HEK293 (cell line): ENCODE measurements around the gene PDE4D.

Source experiments
- CTCF ChIA-PET: fragments of 350-600 bp; formaldehyde crosslinking; extraction: SDS; loops from one replicate; lab custom pipeline; 2021; ENCODE audit warnings: antibody characterized with exemption; lab: Yijun Ruan, JAX
- POLR2A ChIA-PET: fragments of 300-600 bp; formaldehyde crosslinking; extraction: SDS; loops from one replicate; lab custom pipeline; 2020; ENCODE audit warnings: antibody characterized with exemption, inconsistent platforms; lab: Yijun Ruan, JAX
- H3K27ac ChIP-seq: fragments of 200-500 bp; sonication (Bioruptor generic); 2 replicates; pipeline ENCODE4 v1.5.1; 2014; ENCODE audit warnings: low read depth, low read length, control low read depth, inconsistent platforms; ENCODE audit errors: extremely low read depth
- H3K36me3 ChIP-seq, 2 experiments: fragments of 200-500 bp in 1 of 2; sonication (Bioruptor generic) in 1 of 2; 1 replicate in 1 of 2; 2 replicates in 1 of 2; pipeline ENCODE4 v1.5.1; 2014 to 2017; ENCODE audit warnings: inconsistent platforms in 2 of 2, low read length in 2 of 2; ENCODE audit not compliant: control insufficient read depth in 2 of 2, insufficient read depth in 1 of 2
- H3K4me1 ChIP-seq: fragments of 200-500 bp; sonication (Bioruptor generic); 2 replicates; pipeline ENCODE4 v1.5.1; 2014; ENCODE audit warnings: mild to moderate bottlenecking, low read length, inconsistent platforms; ENCODE audit not compliant: control insufficient read depth, insufficient read depth
- H3K4me3 ChIP-seq: 2 replicates; pipeline ENCODE4 v1.5.1; 2011; ENCODE audit warnings: low read depth, mild to moderate bottlenecking, control low read depth, low read length, moderate library complexity
- H3K9me3 ChIP-seq: fragments of 200-500 bp; sonication (Bioruptor generic); 2 replicates; pipeline ENCODE4 v1.5.1; 2014; ENCODE audit warnings: low read depth, low read length, inconsistent platforms; ENCODE audit not compliant: control insufficient read depth, insufficient read depth
- ATF2 ChIP-seq: fragments of 450-650 bp; formaldehyde crosslinking; IDR thresholded peaks from 2 replicates; pipeline ENCODE4 v1.5.1; 2016; ENCODE audit warnings: missing biosample characterization, missing genetic modification characterization, low read depth
- BCL11A ChIP-seq: fragments of 450-650 bp; formaldehyde crosslinking; IDR thresholded peaks from 2 replicates; pipeline ENCODE4 v1.5.1; 2016; ENCODE audit warnings: low read depth, missing biosample characterization, missing genetic modification characterization
- BCL6B ChIP-seq: fragments of 450-650 bp; formaldehyde crosslinking; IDR thresholded peaks from 2 replicates; pipeline ENCODE4 v1.5.1; 2017; ENCODE audit warnings: missing biosample characterization, missing genetic modification characterization
- CTCF ChIP-seq: fragments of 450-650 bp; formaldehyde crosslinking; IDR thresholded peaks from 2 replicates; pipeline ENCODE4 v1.5.1; 2016; ENCODE audit warnings: missing biosample characterization, missing genetic modification characterization
- FEZF1 ChIP-seq: fragments of 450-650 bp; formaldehyde crosslinking; IDR thresholded peaks from 2 replicates; pipeline ENCODE4 v1.5.1; 2016; ENCODE audit warnings: missing biosample characterization, missing genetic modification characterization
- KLF7 ChIP-seq: fragments of 450-650 bp; formaldehyde crosslinking; IDR thresholded peaks from 2 replicates; pipeline ENCODE4 v1.5.1; 2016; ENCODE audit warnings: missing biosample characterization, missing genetic modification characterization, borderline replicate concordance
- MYNN ChIP-seq: fragments of 450-650 bp; formaldehyde crosslinking; IDR thresholded peaks from 2 replicates; pipeline ENCODE4 v1.5.1; 2016; ENCODE audit warnings: missing biosample characterization, missing genetic modification characterization, borderline replicate concordance
- PRDM1 ChIP-seq: fragments of 450-650 bp; formaldehyde crosslinking; IDR thresholded peaks from 2 replicates; pipeline ENCODE4; 2016; ENCODE audit warnings: missing biosample characterization, missing genetic modification characterization
- PRDM6 ChIP-seq: fragments of 450-650 bp; formaldehyde crosslinking; IDR thresholded peaks from 2 replicates; pipeline ENCODE4 v1.5.1; 2017; ENCODE audit warnings: missing biosample characterization, missing genetic modification characterization
- ZNF184 ChIP-seq: fragments of 450-650 bp; IDR thresholded peaks from 2 replicates; pipeline ENCODE4 v1.5.1; 2018; ENCODE audit warnings: missing biosample characterization, mild to moderate bottlenecking, missing genetic modification characterization
- ZNF211 ChIP-seq: fragments of 450-650 bp; formaldehyde crosslinking; IDR thresholded peaks from 2 replicates; pipeline ENCODE4 v1.5.1; 2016; ENCODE audit warnings: low read depth, missing biosample characterization, missing genetic modification characterization
- ZNF645 ChIP-seq: fragments of 450-650 bp; formaldehyde crosslinking; IDR thresholded peaks from 2 replicates; pipeline ENCODE4; 2016; ENCODE audit warnings: missing biosample characterization, missing genetic modification characterization
- ZNF654 ChIP-seq: fragments of 450-650 bp; formaldehyde crosslinking; IDR thresholded peaks from 2 replicates; pipeline ENCODE4 v1.5.1; 2016; ENCODE audit warnings: low read depth, missing biosample characterization, missing genetic modification characterization
- ZNF660 ChIP-seq: fragments of 450-650 bp; IDR thresholded peaks from 2 replicates; pipeline ENCODE4 v1.5.1; 2018; ENCODE audit warnings: missing biosample characterization, mild to moderate bottlenecking, missing genetic modification characterization

PDE4D gene

GRCh38 chr5:59727186-59727585 lies 166.3 kb downstream of the PDE4D start:
- TF ChIP-seq MYNN (tag by site-specific recombination), result no peak
- TF ChIP-seq BCL11A (tag by site-specific recombination), result no peak
- TF ChIP-seq PRDM6 (tag by site-specific recombination), result peak; percentile 25; the same call in 1 of the 2 replicates
- no peak for TF ChIP-seq ZNF645 (tag by site-specific recombination)
- Histone ChIP-seq H3K36me3 (no peaks in the 10 kb centered on the region), H3K27ac (no peak overlapping the region), H3K4me3 (no peak overlapping the region), H3K9me3 (no peaks in the 10 kb centered on the region), H3K4me1 (0 out of 2 replicates have a peak, but pooled peaks cover 4% of the 10 kb centered on the region)
- POLR2A ChIA-PET, result no interaction called here
- CTCF ChIA-PET, result interaction anchor here (0.7 to 1.1 kb wide), 2 partner anchors 334 to 540 kb away, joined by 3 to 6 read pairs; no protein-coding TSS in a partner anchor

GRCh38 chr5:59725392-59725767 lies 168.1 kb downstream of the PDE4D start:
- no peak overlapping the region for H3K27ac ChIP-seq
- TF ChIP-seq FEZF1 (0 out of 2 replicates have a peak, but pooled peaks have one; percentile 9), ZNF184 (tag by site-specific recombination) (no peak), KLF7 (tag by site-specific recombination) (no peak)
- TF ChIP-seq, all 188 proteins: peak for 1
- ChIA-PET CTCF (interaction anchor here (1.1 to 1.4 kb wide), 3 partner anchors 12 to 221 kb away, joined by 4 to 5 read pairs (median 5); no protein-coding TSS in a partner anchor), POLR2A (no interaction called here)
- Histone ChIP-seq H3K9me3 (no peaks in the 10 kb centered on the region), H3K4me3 (no peak overlapping the region), H3K36me3 (no peaks in the 10 kb centered on the region), H3K4me1 (0 out of 2 replicates have a peak, but pooled peaks cover 4% of the 10 kb centered on the region)

- H3K36me3 ChIP-seq, result no peaks in the 10 kb centered on the region
- H3K9me3 ChIP-seq, result no peaks in the 10 kb centered on the region
- H3K4me3 ChIP-seq, result no peak overlapping the region
- 0 out of 2 replicates have a peak, but pooled peaks cover 4% of the 10 kb centered on the region for H3K4me1 ChIP-seq
- POLR2A ChIA-PET, result no interaction called here
- no peak overlapping the region for H3K27ac ChIP-seq
- CTCF ChIA-PET, result interaction anchor here (0.6 to 1.8 kb wide), 20 partner anchors 11 to 697 kb away, joined by 3 to 8 read pairs (median 4); no protein-coding TSS in a partner anchor
- TF ChIP-seq ZNF660, result peak; percentile 64; the same call in 1 of the 2 replicates
- no peak for TF ChIP-seq ZNF211
- TF ChIP-seq CTCF (tag by site-specific recombination), result no peak; the same call in 1 of the 2 replicates
- 0 out of 2 replicates have a peak, but pooled peaks have one; percentile 32 for TF ChIP-seq BCL6B (tag by site-specific recombination)
- peak; percentile 79 for TF ChIP-seq ZNF654 (tag by site-specific recombination)
- peak; percentile 50; the same call in 1 of the 2 replicates for TF ChIP-seq ATF2
- TF ChIP-seq PRDM1 (tag by site-specific recombination), result peak; percentile 30; the same call in 1 of the 2 replicates
- TF ChIP-seq, all 188 proteins: peak for 5
Observed at GRCh38 chr5:59724482-59725391, 168.8 kb downstream of the PDE4D start.
